CD14-positive monocyte (primary cell): ENCODE results near the gene IZUMO3. TPM values are rescaled to one million over a fixed set of nuclear protein-coding genes. Genes with fewer than 3 reads are reported as not detected.

ENCODE experiments used
- DNase-seq, 3 donors: peaks; one replicate each; pipeline ENCODE4 v3.0.0-alpha.2; 2011 to 2022
- H2AFZ ChIP-seq: 2 replicates; pipeline ENCODE4 v1.6.0; 2012; ENCODE audit warnings: mild to moderate bottlenecking, low read depth, low read length, inconsistent platforms; ENCODE audit not compliant: insufficient read depth, poor library complexity, severe bottlenecking
- H3K27ac ChIP-seq, 2 donors: 1 replicate in 1 of 2; 2 replicates in 1 of 2; pipeline ENCODE4 v1.5.1; 2012 to 2013; ENCODE audit warnings: low read length in 2 of 2, control low read depth in 1 of 2, inconsistent platforms in 1 of 2, low read depth in 1 of 2, mild to moderate bottlenecking in 1 of 2
- H3K27me3 ChIP-seq, 2 donors: one replicate each; pipeline versions ENCODE4 v1.6.0 to v1.6.1; 2011 to 2013; ENCODE audit warnings: low read length in 2 of 2; ENCODE audit not compliant: control insufficient read depth in 2 of 2, insufficient read depth in 2 of 2
- H3K36me3 ChIP-seq, 2 donors: replicated peaks in 1 of 2; 1 replicate in 1 of 2; 2 replicates in 1 of 2; pipeline versions ENCODE4 v1.5.1 to v1.6.1; 2012 to 2013; ENCODE audit warnings: low read length in 2 of 2, control low read depth in 1 of 2, inconsistent platforms in 1 of 2, mild to moderate bottlenecking in 1 of 2; ENCODE audit not compliant: insufficient read depth in 2 of 2, control insufficient read depth in 1 of 2
- H3K4me1 ChIP-seq, 2 donors: 1 replicate in 1 of 2; 2 replicates in 1 of 2; pipeline versions ENCODE4 v1.5.1 to v1.6.1; 2012 to 2013; ENCODE audit warnings: low read length in 2 of 2, control low read depth in 1 of 2, inconsistent platforms in 1 of 2, mild to moderate bottlenecking in 1 of 2, moderate library complexity in 1 of 2; ENCODE audit not compliant: insufficient read depth in 2 of 2, control insufficient read depth in 1 of 2
- H3K4me2 ChIP-seq: replicated peaks from 2 replicates; pipeline ENCODE3; 2012; ENCODE audit warnings: low read length, moderate library complexity, mild to moderate bottlenecking; ENCODE audit not compliant: poor library complexity, severe bottlenecking; ENCODE audit errors: extremely low read depth
- H3K4me3 ChIP-seq, 3 experiments: fragments of 200-600 bp in 1 of 3; sonication (generic) in 1 of 3; replicated peaks in 1 of 3; 1 replicate in 2 of 3; 2 replicates in 1 of 3; pipeline ENCODE4 v1.5.1; 2011 to 2013; ENCODE audit warnings: low read length in 3 of 3, mild to moderate bottlenecking in 3 of 3, control low read depth in 2 of 3, low read depth in 2 of 3, inconsistent platforms in 1 of 3, moderate library complexity in 1 of 3
- H3K79me2 ChIP-seq: 2 replicates; pipeline ENCODE4 v1.6.0; 2012; ENCODE audit warnings: mild to moderate bottlenecking, control low read depth, inconsistent platforms, low read length, moderate library complexity; ENCODE audit not compliant: insufficient read depth
- H3K9ac ChIP-seq: 2 replicates; pipeline ENCODE4 v1.6.0; 2017; ENCODE audit warnings: low read length, mild to moderate bottlenecking; ENCODE audit not compliant: insufficient read depth, poor library complexity, severe bottlenecking
- H3K9me3 ChIP-seq, 2 donors: replicated peaks in 1 of 2; 1 replicate in 1 of 2; 2 replicates in 1 of 2; pipeline versions ENCODE4 v1.5.1 to v1.6.1; 2012 to 2013; ENCODE audit warnings: low read length in 2 of 2, control low read depth in 1 of 2; ENCODE audit not compliant: control insufficient read depth in 1 of 2, insufficient read depth in 1 of 2
- H4K20me1 ChIP-seq: 2 replicates; pipeline ENCODE4 v1.6.0; 2012; ENCODE audit warnings: mild to moderate bottlenecking, low read length, control low read depth, moderate library complexity; ENCODE audit not compliant: insufficient read depth
- H3K27ac Mint-ChIP-seq, 7 donors: one replicate each; pipeline ENCODE4 v1.8.0; 2020; ENCODE audit warnings: mild to moderate bottlenecking in 7 of 7, mixed read lengths in 7 of 7, moderate library complexity in 6 of 7, inconsistent platforms in 2 of 7
- H3K27me3 Mint-ChIP-seq, 3 donors: one replicate each; pipeline ENCODE4 v1.8.0; 2021 to 2022; ENCODE audit warnings: low read depth in 3 of 3, mild to moderate bottlenecking in 3 of 3, mixed read lengths in 3 of 3, moderate library complexity in 3 of 3, inconsistent platforms in 1 of 3
- H3K36me3 Mint-ChIP-seq, 2 donors: one replicate each; pipeline ENCODE4 v1.8.0; 2020; ENCODE audit warnings: mixed read lengths in 2 of 2, inconsistent platforms in 1 of 2, mild to moderate bottlenecking in 1 of 2
- H3K4me1 Mint-ChIP-seq: one replicate; pipeline ENCODE4 v1.8.0; 2020; ENCODE audit warnings: mild to moderate bottlenecking, mixed read lengths
- H3K4me3 Mint-ChIP-seq, 2 donors: one replicate each; pipeline ENCODE4 v1.8.0; 2020; ENCODE audit warnings: mild to moderate bottlenecking in 2 of 2, mixed read lengths in 2 of 2, moderate library complexity in 1 of 2
- H3K9me3 Mint-ChIP-seq, 7 donors: one replicate each; pipeline ENCODE4 v1.8.0; 2020 to 2022; ENCODE audit warnings: mixed read lengths in 7 of 7, mild to moderate bottlenecking in 6 of 7, moderate library complexity in 6 of 7, inconsistent platforms in 2 of 7
- CTCF ChIP-seq: fragments of 200-600 bp; IDR thresholded peaks from one replicate; pipeline ENCODE4 v1.8.0; 2022; ENCODE audit warnings: antibody characterized with exemption, mild to moderate bottlenecking
- WGBS: methylation state at CpG from one replicate; pipeline ENCODE4 v1.1.5; 2013; ENCODE audit warnings: missing lambda C conversion rate; ENCODE audit not compliant: insufficient coverage; 5-methylcytosine and 5-hydroxymethylcytosine counted together
- intact Hi-C, 2 donors: fragments of 100-400 bp; cut with micrococcal nuclease; formaldehyde crosslinking; loops; one replicate each; pipeline versions ENCODE4 v1.15.0 to v1.15.1; 2023
- polyA minus RNA-seq: library from RNA; depleted of rRNA, polyadenylated mRNA; stranded (reverse); fragments of >200 nt; gene quantifications from 2 replicates; pipeline ENCODE4 v1.2.3, GENCODE V29; 2012
- polyA plus RNA-seq, 3 donors: library from polyadenylated mRNA; depleted of rRNA in 1 of 3; unstranded in 2 of 3; stranded (reverse) in 1 of 3; fragments of 300-500 nt in 2 of 3; fragments of >200 nt in 1 of 3; fragmentation: Illumina TruSeq in 2 of 3; gene quantifications; 1 replicate in 2 of 3; 2 replicates in 1 of 3; pipeline ENCODE4 v1.2.3, GENCODE V29; 2012 to 2021
- total RNA-seq, 12 experiments: library from RNA in 1 of 12; stranded (reverse) in 1 of 12; fragments of 120-200 nt in 1 of 12; gene quantifications; one replicate each; pipeline ENCODE4 v1.2.4 and lab custom pipeline; 2013 to 2026; ENCODE audit warnings: mixed read lengths in 6 of 12, inconsistent platforms in 1 of 12

The IZUMO3 gene
- not detected for total RNA-seq (2013)
- polyA plus RNA-seq (not detected), polyA minus RNA-seq (not detected in 2 replicates), total RNA-seq (lab: John Stamatoyannopoulos, UW) (0 to 0.58 (median 0.04) reads per million in 11 experiments)

GRCh38 chr9:24545847-24546522 is at the start of gene IZUMO3:
IZUMO3 (minus strand) TSS chr9:24545897; CDS start chr9:24545649, 248 bp downstream.
- no peak within 1 kb of the TSS for H3K27ac Mint-ChIP-seq
- H3K9me3 ChIP-seq: peaks cover 13 to 45% of the 10 kb centered on the region in 2 donors

More at GRCh38 chr9:24545847-24546522, at the start of gene IZUMO3:
- no peaks in the 10 kb centered on the region for H3K4me1 Mint-ChIP-seq
- H3K36me3 ChIP-seq: no peaks in the 10 kb centered on the region
- H3K9ac ChIP-seq: no peak within 1 kb of the TSS
- no peaks in the 10 kb centered on the region for H3K27me3 ChIP-seq
- DNase-seq: no peak
- WGBS: no CpG with 5 or more reads among the region's 3 CpGs
- H3K27ac ChIP-seq: no peak within 1 kb of the TSS
- intact Hi-C loops: no loop called here
- H3K79me2 ChIP-seq: no peaks in the 10 kb centered on the region
- H3K4me3 ChIP-seq: no peak within 1 kb of the TSS
- H3K9me3 Mint-ChIP-seq: peaks cover 2 to 13% (median 4%) of the 10 kb centered on the region in 7 donors
- peaks cover 0 to 2% (median 0%) of the 10 kb centered on the region in 3 donors for H3K27me3 Mint-ChIP-seq
- no peak for TF ChIP-seq CTCF
- no peak within 1 kb of the TSS for H2AFZ ChIP-seq
- H3K4me2 ChIP-seq: no peak within 1 kb of the TSS
- no peaks in the 10 kb centered on the region for H4K20me1 ChIP-seq
- H3K4me3 Mint-ChIP-seq: no peak within 1 kb of the TSS
- no peaks in the 10 kb centered on the region for H3K36me3 Mint-ChIP-seq
- no peaks in the 10 kb centered on the region for H3K4me1 ChIP-seq
